A549 treated with RU486 at 1 μM for 4 hours (cell line): ENCODE results near the gene KRT80. TPM values are rescaled to one million over a fixed set of nuclear protein-coding genes. Genes with fewer than 3 reads are reported as not detected.

Experiments used
- total RNA-seq: library from RNA; stranded (reverse); fragments of 200-300 nt; extraction: Qiagen RNA extraction; gene quantifications from 5 replicates; pipeline ENCODE4 v1.2.3, GENCODE V29; 2022; ENCODE audit warnings: low read depth

Gene KRT80
- 46.7 to 71.8 TPM (median 60.6 TPM) in 5 replicates for total RNA-seq

GRCh38 chr12:52191841-52192791 is at the start of gene KRT80:
KRT80 (minus strand) TSS chr12:52192014; CDS start chr12:52191902, 112 bp downstream.

GRCh38 chr12:52232674-52233461 is 41.1 kb upstream of the KRT80 start, which contains the start of gene KRT7:
KRT7 (plus strand) TSS chr12:52233243; CDS start chr12:52233297, 54 bp downstream.

Other genes with a start within 250 kb of the KRT80 start
- gene ACVR1B, start 240.3 kb downstream of the KRT80 start, total RNA-seq = 14.1 to 17.9 TPM (median 16.7 TPM) in 5 replicates
- 0.17 to 1.3 TPM (median 0.61 TPM) in 5 replicates for gene TAMALIN, start 185.1 kb downstream of the KRT80 start, total RNA-seq
- gene NR4A1, start 140.6 kb downstream of the KRT80 start, total RNA-seq = 28.1 to 48.1 TPM (median 36.7 TPM) in 5 replicates
- 74.0 to 98.4 TPM (median 94.9 TPM) in 5 replicates for gene ATG101, start 122.0 kb downstream of the KRT80 start, total RNA-seq
- not detected in 5 replicates for gene SMIM41, start 112.3 kb downstream of the KRT80 start, total RNA-seq
- 3,887 to 4,969 TPM (median 4,700 TPM) in 5 replicates for gene KRT7, start 41.2 kb upstream of the KRT80 start, total RNA-seq
- gene KRT86, start 82.6 kb upstream of the KRT80 start, total RNA-seq = 20.5 to 62.5 TPM (median 45.1 TPM) in 5 replicates
- 2,796 to 3,933 TPM (median 3,447 TPM) in 5 replicates for gene KRT81, start 99.5 kb upstream of the KRT80 start, total RNA-seq
- gene KRT83, start 129.4 kb upstream of the KRT80 start, total RNA-seq = 2.5 to 6.9 TPM (median 5.9 TPM) in 5 replicates
- 0.12 TPM in 1 of 5 replicates, not detected in the others for gene KRT85, start 175.5 kb upstream of the KRT80 start, total RNA-seq
- not detected in 5 replicates for gene KRT84, start 193.6 kb upstream of the KRT80 start, total RNA-seq
- not detected in 5 replicates for gene KRT82, start 214.3 kb upstream of the KRT80 start, total RNA-seq
- 0.11 to 0.35 TPM (median 0.24 TPM) in 5 replicates for gene KRT75, start 242.4 kb upstream of the KRT80 start, total RNA-seq